Smooth muscle cell (in vitro differentiated cells): ENCODE measurements around the gene ZBTB7A. TPM values are rescaled to one million over a fixed set of nuclear protein-coding genes. Genes with fewer than 3 reads are reported as not detected.

Experiments used
- DNase-seq: peaks from one replicate; lab custom pipeline; 2025; ENCODE audit not compliant: unreplicated experiment; lab: John Stamatoyannopoulos, UW
- H2AFZ ChIP-seq: fragments of 200-600 bp; sonication (generic); 2 replicates; pipeline ENCODE4 v1.6.0; 2016; ENCODE audit warnings: antibody characterized with exemption, low read depth, mild to moderate bottlenecking
- H3F3A ChIP-seq: fragments of 200-600 bp; sonication (generic); 2 replicates; pipeline ENCODE4 v1.6.0; 2017; ENCODE audit warnings: antibody characterized with exemption, low read depth
- H3K27ac ChIP-seq: fragments of 200-600 bp; sonication (generic); 2 replicates; pipeline ENCODE4 v1.5.1; 2016; ENCODE audit warnings: low read depth, mild to moderate bottlenecking
- H3K27me3 ChIP-seq: fragments of 200-600 bp; sonication (generic); 2 replicates; pipeline ENCODE4 v1.6.1; 2016; ENCODE audit warnings: low read depth, mild to moderate bottlenecking
- H3K36me3 ChIP-seq: fragments of 200-600 bp; sonication (generic); 2 replicates; pipeline ENCODE4 v1.5.1; 2016; ENCODE audit warnings: low read depth
- H3K4me1 ChIP-seq: fragments of 200-600 bp; sonication (generic); 2 replicates; pipeline ENCODE4 v1.5.1; 2016; ENCODE audit warnings: low read depth
- H3K4me2 ChIP-seq: fragments of 200-600 bp; sonication (generic); 2 replicates; pipeline ENCODE4 v1.6.0; 2016; ENCODE audit warnings: mild to moderate bottlenecking
- H3K4me3 ChIP-seq: fragments of 200-600 bp; sonication (generic); 2 replicates; pipeline ENCODE4 v1.5.1; 2016; ENCODE audit warnings: mild to moderate bottlenecking
- H3K79me2 ChIP-seq: fragments of 200-600 bp; sonication (generic); 2 replicates; pipeline ENCODE4 v1.6.0; 2016; ENCODE audit warnings: low read depth, mild to moderate bottlenecking
- H3K9ac ChIP-seq: fragments of 200-600 bp; sonication (generic); 2 replicates; pipeline ENCODE4 v1.6.0; 2016; ENCODE audit warnings: low read depth
- H3K9me3 ChIP-seq: fragments of 200-600 bp; sonication (generic); replicated peaks from 2 replicates; pipeline ENCODE4 v1.5.1; 2016; ENCODE audit warnings: low read depth
- H4K20me1 ChIP-seq: fragments of 200-600 bp; sonication (generic); 2 replicates; pipeline ENCODE4 v1.6.0; 2016; ENCODE audit warnings: low read depth
- WGBS: methylation state at CpG from one replicate; pipeline ENCODE4 v1.1.7; 2016; ENCODE audit warnings: low lambda C conversion rate; 5-methylcytosine and 5-hydroxymethylcytosine counted together
- polyA plus RNA-seq: library from polyadenylated mRNA; unstranded; fragments of >200 nt; fragmentation: Nextera tagmentation; extraction: Ambion mirVana; gene quantifications from 2 replicates; pipeline ENCODE4 v1.2.1, GENCODE V29; 2016
- total RNA-seq: library from RNA; depleted of rRNA; stranded (reverse); fragments of >200 nt; gene quantifications from 2 replicates; pipeline ENCODE4 v1.2.3, GENCODE V29; 2014
- TF ChIP-seq, protein P1 (sequence below): fragments of 200-600 bp; sonication (generic); IDR thresholded peaks from 2 replicates; pipeline ENCODE4 v1.5.1; 2017; ENCODE audit warnings: borderline replicate concordance, mild to moderate bottlenecking, antibody characterized with exemption; ENCODE audit not compliant: insufficient read depth, poor library complexity, severe bottlenecking

The ZBTB7A gene
- total and polyA plus RNA-seq, 2 experiments from 2014 or later = 13.3 to 36.0 TPM

GRCh38 chr19:4032436-4032835, 34.3 kb downstream of the ZBTB7A start:
- Histone ChIP-seq H3K4me3 (no peak overlapping the region), H3K9ac (no peak overlapping the region), H3K4me1 (no peaks in the 10 kb centered on the region), H3K79me2 (no peaks in the 10 kb centered on the region), H3K9me3 (no peaks in the 10 kb centered on the region), H3K36me3 (no peaks in the 10 kb centered on the region), H3K27ac (no peak overlapping the region), H4K20me1 (peaks cover 7% of the 10 kb centered on the region), H2AFZ (no peak overlapping the region), H3K4me2 (no peak overlapping the region), H3K27me3 (no peaks in the 10 kb centered on the region), H3F3A (no peaks in the 10 kb centered on the region)
- 98% methylated on average over 16 of the region's 16 CpGs for WGBS
- TF ChIP-seq, protein P1, sequence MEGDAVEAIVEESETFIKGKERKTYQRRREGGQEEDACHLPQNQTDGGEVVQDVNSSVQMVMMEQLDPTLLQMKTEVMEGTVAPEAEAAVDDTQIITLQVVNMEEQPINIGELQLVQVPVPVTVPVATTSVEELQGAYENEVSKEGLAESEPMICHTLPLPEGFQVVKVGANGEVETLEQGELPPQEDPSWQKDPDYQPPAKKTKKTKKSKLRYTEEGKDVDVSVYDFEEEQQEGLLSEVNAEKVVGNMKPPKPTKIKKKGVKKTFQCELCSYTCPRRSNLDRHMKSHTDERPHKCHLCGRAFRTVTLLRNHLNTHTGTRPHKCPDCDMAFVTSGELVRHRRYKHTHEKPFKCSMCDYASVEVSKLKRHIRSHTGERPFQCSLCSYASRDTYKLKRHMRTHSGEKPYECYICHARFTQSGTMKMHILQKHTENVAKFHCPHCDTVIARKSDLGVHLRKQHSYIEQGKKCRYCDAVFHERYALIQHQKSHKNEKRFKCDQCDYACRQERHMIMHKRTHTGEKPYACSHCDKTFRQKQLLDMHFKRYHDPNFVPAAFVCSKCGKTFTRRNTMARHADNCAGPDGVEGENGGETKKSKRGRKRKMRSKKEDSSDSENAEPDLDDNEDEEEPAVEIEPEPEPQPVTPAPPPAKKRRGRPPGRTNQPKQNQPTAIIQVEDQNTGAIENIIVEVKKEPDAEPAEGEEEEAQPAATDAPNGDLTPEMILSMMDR = no peak
- DNase-seq = no peak

DNA sequence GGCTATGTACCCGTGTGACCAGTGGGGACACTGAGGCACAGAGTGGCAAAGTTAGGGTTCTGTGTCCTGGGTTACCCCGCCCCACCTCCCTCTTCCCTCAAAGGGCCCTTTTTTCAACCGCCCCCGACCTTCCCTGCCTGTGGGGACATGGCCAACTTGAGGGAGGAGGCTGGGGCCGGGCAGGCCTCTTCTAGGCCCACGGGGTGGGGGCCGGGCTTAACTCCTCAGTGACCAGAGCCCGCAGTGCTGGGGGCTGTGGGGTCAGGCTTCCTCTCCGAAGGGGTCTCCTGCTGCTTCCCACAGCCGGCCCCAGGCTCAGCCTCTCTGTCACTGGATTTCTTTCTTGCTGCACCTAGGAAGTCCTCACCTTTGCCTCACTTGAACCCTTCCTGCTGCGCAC, 35.3 kb downstream of the ZBTB7A start:
- H3K9ac ChIP-seq = no peak overlapping the region
- H3K79me2 ChIP-seq = no peaks in the 10 kb centered on the region
- WGBS = over 99% methylated on average over 7 of the region's 11 CpGs
- no peak overlapping the region for H2AFZ ChIP-seq
- H3K36me3 ChIP-seq = no peaks in the 10 kb centered on the region
- H3K4me1 ChIP-seq = no peaks in the 10 kb centered on the region
- no peaks in the 10 kb centered on the region for H3K27me3 ChIP-seq
- H3K27ac ChIP-seq = no peak overlapping the region
- no peak overlapping the region for H3K4me3 ChIP-seq
- no peaks in the 10 kb centered on the region for H3F3A ChIP-seq
- peaks cover 8% of the 10 kb centered on the region for H4K20me1 ChIP-seq
- H3K4me2 ChIP-seq = no peak overlapping the region
- DNase-seq = no peak
- no peaks in the 10 kb centered on the region for H3K9me3 ChIP-seq
- TF ChIP-seq, protein P1 = no peak

- Histone ChIP-seq H3K9ac (no peak overlapping the region), H3K27me3 (no peaks in the 10 kb centered on the region), H2AFZ (no peak overlapping the region), H3K79me2 (no peaks in the 10 kb centered on the region), H3K4me2 (no peak overlapping the region), H3K4me1 (no peaks in the 10 kb centered on the region), H3K27ac (no peak overlapping the region), H3K4me3 (no peak overlapping the region), H3K36me3 (no peaks in the 10 kb centered on the region), H3F3A (no peaks in the 10 kb centered on the region), H3K9me3 (no peaks in the 10 kb centered on the region), H4K20me1 (peaks cover 8% of the 10 kb centered on the region)
- 83% methylated on average over 9 of the region's 9 CpGs for WGBS
- no peak for DNase-seq
- TF ChIP-seq, protein P1 = no peak
Measured at GRCh38 chr19:4030981-4031380, 35.7 kb downstream of the ZBTB7A start.

DNA sequence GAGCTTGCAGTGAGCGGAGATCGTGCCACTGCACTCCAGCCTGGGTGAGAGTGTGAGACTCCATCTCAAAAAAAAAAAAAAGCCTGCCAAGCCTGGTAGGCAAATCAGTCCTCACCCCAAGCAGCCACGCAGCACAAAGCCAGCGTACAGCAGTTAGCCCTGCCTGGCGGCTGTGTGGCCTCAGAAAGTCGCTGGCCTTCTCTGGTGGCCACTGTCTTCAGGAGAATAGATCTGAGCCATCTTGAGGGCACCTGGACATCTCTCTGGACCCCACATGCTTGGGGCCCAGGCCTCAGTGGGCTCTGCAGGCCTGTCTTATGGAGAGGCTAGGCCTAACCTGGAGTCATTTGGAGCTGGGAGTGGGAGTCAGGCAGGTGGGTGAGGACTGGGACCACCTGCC, 36.1 kb downstream of the ZBTB7A start:
- WGBS = 95% methylated on average over 6 of the region's 6 CpGs

More for the DNA sequence above, 36.1 kb downstream of the ZBTB7A start:
- Histone ChIP-seq H3K79me2 (no peaks in the 10 kb centered on the region), H3K27me3 (no peaks in the 10 kb centered on the region), H3K27ac (no peak overlapping the region), H3K4me1 (no peaks in the 10 kb centered on the region), H3K9ac (no peak overlapping the region), H2AFZ (no peak overlapping the region), H3K4me3 (no peak overlapping the region), H3K36me3 (no peaks in the 10 kb centered on the region), H3K9me3 (no peaks in the 10 kb centered on the region), H3K4me2 (no peak overlapping the region), H4K20me1 (peaks cover 8% of the 10 kb centered on the region), H3F3A (no peaks in the 10 kb centered on the region)
- TF ChIP-seq, protein P1 = no peak
- no peak for DNase-seq
